Sigmoid colon (tissue), 7 donors: ENCODE results near the gene DDX5. TPM values are rescaled to one million over a fixed set of nuclear protein-coding genes. Genes with fewer than 3 reads are reported as not detected.

Experiments
- DNase-seq: peaks from one replicate; pipeline ENCODE4 v3.0.0-alpha.2; 2019
- H3K27ac ChIP-seq, 4 donors: fragments of 200-600 bp; sonication (generic); one replicate each; pipeline ENCODE4 v1.5.1; 2016 to 2019; ENCODE audit warnings: mild to moderate bottlenecking in 1 of 4
- H3K27me3 ChIP-seq, 3 donors: fragments of 200-600 bp; sonication (generic); one replicate each; pipeline ENCODE4 v1.5.1; 2019; ENCODE audit warnings: mild to moderate bottlenecking in 1 of 3
- H3K36me3 ChIP-seq, 4 donors: fragments of 200-600 bp; sonication (generic); one replicate each; pipeline ENCODE4 v1.5.1; 2016 to 2019
- H3K4me1 ChIP-seq, 4 donors: fragments of 200-600 bp; sonication (generic); one replicate each; pipeline ENCODE4 v1.5.1; 2017 to 2019
- H3K4me3 ChIP-seq, 4 donors: fragments of 200-600 bp; sonication (generic); one replicate each; pipeline ENCODE4 v1.5.1; 2017 to 2019; ENCODE audit warnings: mild to moderate bottlenecking in 2 of 4, moderate library complexity in 1 of 4
- H3K9me3 ChIP-seq, 4 donors: fragments of 200-600 bp in 3 of 4; sonication (generic) in 3 of 4; one replicate each; pipeline versions ENCODE4 v1.5.1 to v1.6.1; 2013 to 2019
- CTCF ChIP-seq, 4 experiments: fragments of 450-650 bp in 3 of 4; fragments of 200-600 bp in 1 of 4; IDR thresholded peaks; one replicate each; pipeline ENCODE4 v1.5.1; 2016 to 2019; ENCODE audit warnings: antibody characterized with exemption in 4 of 4, mild to moderate bottlenecking in 3 of 4, moderate library complexity in 2 of 4
- EP300 ChIP-seq, 4 donors: sonication (generic); formaldehyde crosslinking; IDR thresholded peaks; one replicate each; pipeline ENCODE4 v1.6.1; 2017; ENCODE audit warnings: antibody characterized with exemption in 4 of 4
- POLR2A ChIP-seq, 2 donors: fragments of 450-650 bp; IDR thresholded peaks; one replicate each; pipeline ENCODE4 v1.6.1; 2016; ENCODE audit warnings: antibody characterized with exemption in 2 of 2, mild to moderate bottlenecking in 2 of 2, moderate library complexity in 2 of 2
- POLR2AphosphoS5 ChIP-seq, 4 donors: sonication (generic); formaldehyde crosslinking; IDR thresholded peaks; one replicate each; pipeline ENCODE4 v1.6.1; 2017; ENCODE audit warnings: antibody characterized with exemption in 4 of 4
- WGBS, 2 donors: extraction: QIAGEN DNeasy Blood & Tissue Kit; methylation state at CpG; one replicate each; pipeline ENCODE4 v1.1.7; 2013; 5-methylcytosine and 5-hydroxymethylcytosine counted together
- intact Hi-C: fragments of 100-400 bp; cut with DNase I; formaldehyde crosslinking; loops from one replicate; pipeline ENCODE4 v1.15.1; 2023
- polyA plus RNA-seq, 3 donors: library from polyadenylated mRNA; stranded (reverse); fragments of 200-250 nt; gene quantifications; one replicate each; pipeline ENCODE4 v1.2.3, GENCODE V29; 2013
- total RNA-seq, 4 donors: library from RNA; depleted of rRNA; stranded (reverse); fragments of >200 nt; gene quantifications; one replicate each; pipeline ENCODE4 v1.1.0, GENCODE V29; 2016
- donor health status: healthy with polysubstance abuse.
- donor health status: Bipolar disorder and iron deficiency.
- donor health status: healthy.

DDX5 gene
- total and polyA plus RNA-seq, 7 donors, result 187 to 1,652 (median 488) TPM

GRCh38 chr17:64508683-64509082 lies 2.6 kb upstream of the DDX5 start:
- DNase-seq, result no peak
- Histone ChIP-seq H3K9me3 (no peaks in the 10 kb centered on the region), H3K4me1 (peaks cover 0 to 34% (median 31%) of the 10 kb centered on the region in 4 donors), H3K27me3 (no peaks in the 10 kb centered on the region), H3K4me3 (no peak overlapping the region), H3K36me3 (peaks cover 9 to 65% (median 27%) of the 10 kb centered on the region in 4 donors), H3K27ac (peak overlapping the region in 1 of 4 donors; percentile 100)
- WGBS, 2 donors, result 93 to 96% methylated on average over 2 of the region's 2 CpGs
- intact Hi-C loops, result loop anchor here (5.0 to 10.0 kb wide), 3 partner anchors 154 to 681 kb away; partner anchors contain the start of genes FTSJ3, PSMC5 and SMURF2
- no peak for TF ChIP-seq CTCF (IDR thresholded peaks at IDR 0.05)
- no peak for TF ChIP-seq POLR2AphosphoS5 (IDR thresholded peaks at IDR 0.05)
- TF ChIP-seq POLR2A (IDR thresholded peaks at IDR 0.05), result no peak
- no peak for TF ChIP-seq EP300 (IDR thresholded peaks at IDR 0.05)

GRCh38 chr17:64507413-64507782 lies 1.3 kb upstream of the DDX5 start:
- Histone ChIP-seq H3K4me1 (peaks cover 0 to 47% (median 43%) of the 10 kb centered on the region in 4 donors), H3K36me3 (peaks cover 22 to 65% (median 36%) of the 10 kb centered on the region in 4 donors), H3K27me3 (no peaks in the 10 kb centered on the region), H3K9me3 (no peaks in the 10 kb centered on the region), H3K27ac (peak overlapping the region; percentile 95 to 100 (median 98)), H3K4me3 (peak overlapping the region; percentile 78 to 90 (median 80))
- TF ChIP-seq CTCF (IDR thresholded peaks at IDR 0.05) (peak in 3 of 4 experiments; percentile 23 to 29 (median 24)), POLR2A (IDR thresholded peaks at IDR 0.05) (no peak)
- intact Hi-C loops, result loop anchor here (5.0 to 10.0 kb wide), 3 partner anchors 155 to 680 kb away; partner anchors contain the start of genes FTSJ3, PSMC5 and SMURF2
- WGBS, 2 donors, result 0% methylated on average over 13 of the region's 13 CpGs
- DNase-seq, result no peak

GRCh38 chr17:64506576-64507412 lies 705 bp upstream of the DDX5 start, which contains the start of gene CEP95:
Gene CEP95, plus strand, starts transcription at chr17:64506977. Its CDS starts 121 bp downstream, at chr17:64507098.
- peak within 1 kb of the TSS; percentile 78 to 90 (median 80) for H3K4me3 ChIP-seq
- WGBS, 2 donors, result 0% methylated on average over 77 of the region's 77 CpGs
- TF ChIP-seq POLR2A (IDR thresholded peaks at IDR 0.05), result peak; percentile 88 to 89
- peak in 2 of 4 donors; percentile 13 to 34 for TF ChIP-seq EP300 (IDR thresholded peaks at IDR 0.05)
- TF ChIP-seq POLR2AphosphoS5 (IDR thresholded peaks at IDR 0.05), result peak; percentile 92 to 98 (median 96)
- no peak for TF ChIP-seq CTCF (IDR thresholded peaks at IDR 0.05)
- no peaks in the 10 kb centered on the region for H3K27me3 ChIP-seq
- intact Hi-C loops, result loop anchor here (5.0 to 10.0 kb wide), 3 partner anchors 156 to 679 kb away; partner anchors contain the start of genes FTSJ3, PSMC5 and SMURF2
- H3K4me1 ChIP-seq, result peaks cover 0 to 53% (median 48%) of the 10 kb centered on the region in 4 donors
- H3K27ac ChIP-seq, result peak within 1 kb of the TSS; percentile 95 to 100 (median 98)
- H3K9me3 ChIP-seq, result no peaks in the 10 kb centered on the region
- peaks cover 28 to 65% (median 39%) of the 10 kb centered on the region in 4 donors for H3K36me3 ChIP-seq
- DNase-seq, result peak; percentile 99

GRCh38 chr17:64505340-64506200 lies 519 bp downstream of the DDX5 start:
- TF ChIP-seq POLR2A (IDR thresholded peaks at IDR 0.05) (peak; percentile 47 to 52), CTCF (IDR thresholded peaks at IDR 0.05) (no peak), POLR2AphosphoS5 (IDR thresholded peaks at IDR 0.05) (peak; percentile 81 to 90 (median 88)), EP300 (IDR thresholded peaks at IDR 0.05) (no peak)
- Histone ChIP-seq H3K4me1 (peaks cover 0 to 66% (median 57%) of the 10 kb centered on the region in 4 donors), H3K27me3 (no peaks in the 10 kb centered on the region), H3K36me3 (peaks cover 40 to 65% (median 42%) of the 10 kb centered on the region in 4 donors), H3K9me3 (no peaks in the 10 kb centered on the region), H3K4me3 (peak overlapping the region; percentile 78 to 90 (median 80)), H3K27ac (peak overlapping the region; percentile 95 to 100 (median 98))
- WGBS, 2 donors, result 0% methylated on average over 76 of the region's 76 CpGs
- intact Hi-C loops, result loop anchor here (5.0 to 10.0 kb wide), 3 partner anchors 157 to 678 kb away; partner anchors contain the start of genes FTSJ3, PSMC5 and SMURF2
- peak; percentile 97 for DNase-seq
